ENCODE measurements around the gene KDM4E. TPM values are rescaled to one million over a fixed set of nuclear protein-coding genes. Genes with fewer than 3 reads are reported as not detected.

The KDM4E gene
- total and polyA plus RNA-seq, 4 donors: not detected

- TF ChIP-seq ATF3 (IDR thresholded peaks at IDR 0.05): no peak
- TF ChIP-seq TAF1 (conservative IDR thresholded peaks at IDR 0.05): peak; percentile 96
- peak; percentile 29 to 38 for TF ChIP-seq HNF4A (conservative IDR thresholded peaks at IDR 0.05)
- TF ChIP-seq RAD21 (IDR thresholded peaks at IDR 0.05): peak; percentile 34 to 37
- TF ChIP-seq YY1 (IDR thresholded peaks at IDR 0.05): peak; percentile 97
- no peak for TF ChIP-seq FOXA1 (IDR thresholded peaks at IDR 0.05)
- peak; percentile 23 to 44 for TF ChIP-seq RXRA (IDR thresholded peaks at IDR 0.05)
- peak in 1 of 2 donors; percentile 34 for TF ChIP-seq JUND (IDR thresholded peaks at IDR 0.05)
Measured at GRCh38 chr11:95068549-95068948, 43.5 kb downstream of the KDM4E start (continued).

- peaks cover 0 to 18% (median 13%) of the 10 kb centered on the region in 4 donors for H3K4me1 ChIP-seq (ENCODE audit: control insufficient read depth in 4 of 4, insufficient read depth in 4 of 4, low read length in 3 of 4)
- no peak overlapping the region for H3K27ac ChIP-seq (ENCODE audit: low read depth in 1 of 2, low read length in 2 of 2)
- WGBS: 94% methylated on average over 1 of the region's 1 CpG
- no peaks in the 10 kb centered on the region for H3K27me3 ChIP-seq (ENCODE audit: control insufficient read depth in 4 of 4, insufficient read depth in 4 of 4, low read length in 3 of 4)
- no peaks in the 10 kb centered on the region for H3K9me3 ChIP-seq (ENCODE audit: control insufficient read depth in 4 of 4, low read length in 3 of 4)
- H3K9ac ChIP-seq (ENCODE audit: low read depth in 1 of 2, low read length in 2 of 2): no peak overlapping the region
- no peak for TF ChIP-seq EGR1 (IDR thresholded peaks at IDR 0.05; ENCODE audit: low read depth in 2 of 2)
- TF ChIP-seq ATF3 (IDR thresholded peaks at IDR 0.05): no peak
- TF ChIP-seq MAX (IDR thresholded peaks at IDR 0.05): no peak
- TF ChIP-seq TAF1 (conservative IDR thresholded peaks at IDR 0.05): no peak
- TF ChIP-seq REST (IDR thresholded peaks at IDR 0.05): no peak
- no peak for TF ChIP-seq GABPA (IDR thresholded peaks at IDR 0.05 in 1 of 2, conservative IDR thresholded peaks at IDR 0.05 in 1 of 2)
- TF ChIP-seq FOXA2 (IDR thresholded peaks at IDR 0.05): no peak
- TF ChIP-seq RAD21 (IDR thresholded peaks at IDR 0.05): no peak
- TF ChIP-seq RXRA (IDR thresholded peaks at IDR 0.05): no peak
- no peak for TF ChIP-seq YY1 (IDR thresholded peaks at IDR 0.05)
- H3K36me3 ChIP-seq (ENCODE audit: control insufficient read depth in 4 of 4, insufficient read depth in 3 of 4, low read depth in 1 of 4, low read length in 3 of 4): no peaks in the 10 kb centered on the region
- no peak overlapping the region for H3K4me3 ChIP-seq (ENCODE audit: low read depth in 1 of 3, low read length in 3 of 3)
- DNase-seq (ENCODE audit: low spot score): no peak
Measured at GRCh38 chr11:95070471-95070870, 45.4 kb downstream of the KDM4E start.

GRCh38 chr11:95072948-95073347 is 47.9 kb downstream of the KDM4E start:
- Histone ChIP-seq H3K27ac (ENCODE audit: low read depth in 1 of 2, low read length in 2 of 2) (no peak overlapping the region), H3K9ac (ENCODE audit: low read depth in 1 of 2, low read length in 2 of 2) (no peak overlapping the region), H3K4me3 (ENCODE audit: low read depth in 1 of 3, low read length in 3 of 3) (no peak overlapping the region), H3K9me3 (ENCODE audit: control insufficient read depth in 4 of 4, low read length in 3 of 4) (no peaks in the 10 kb centered on the region), H3K27me3 (ENCODE audit: control insufficient read depth in 4 of 4, insufficient read depth in 4 of 4, low read length in 3 of 4) (no peaks in the 10 kb centered on the region), H3K36me3 (ENCODE audit: control insufficient read depth in 4 of 4, insufficient read depth in 3 of 4, low read depth in 1 of 4, low read length in 3 of 4) (no peaks in the 10 kb centered on the region), H3K4me1 (ENCODE audit: control insufficient read depth in 4 of 4, insufficient read depth in 4 of 4, low read length in 3 of 4) (peaks cover 0 to 12% (median 10%) of the 10 kb centered on the region in 4 donors)
- DNase-seq (ENCODE audit: low spot score): no peak
- TF ChIP-seq RAD21 (IDR thresholded peaks at IDR 0.05): no peak
- no peak for TF ChIP-seq RXRA (IDR thresholded peaks at IDR 0.05)
- no peak for TF ChIP-seq CTCF (IDR thresholded peaks at IDR 0.05; ENCODE audit: low read depth, low read length, missing input control)
- no peak for TF ChIP-seq FOXA1 (IDR thresholded peaks at IDR 0.05)
- no peak for TF ChIP-seq EGR1 (IDR thresholded peaks at IDR 0.05; ENCODE audit: low read depth in 2 of 2)
- TF ChIP-seq HNF4A (conservative IDR thresholded peaks at IDR 0.05): no peak
- no peak for TF ChIP-seq TAF1 (conservative IDR thresholded peaks at IDR 0.05)
- no peak for TF ChIP-seq YY1 (IDR thresholded peaks at IDR 0.05)
- TF ChIP-seq HNF4G (IDR thresholded peaks at IDR 0.05): no peak
- no peak for TF ChIP-seq FOXA2 (IDR thresholded peaks at IDR 0.05)
- TF ChIP-seq NR2F2 (IDR thresholded peaks at IDR 0.05): no peak
